ENCODE data around the gene REN. TPM values are rescaled to one million over a fixed set of nuclear protein-coding genes. Genes with fewer than 3 reads are reported as not detected.

The REN gene
- total and polyA plus RNA-seq, 9 of the 15 experiments (the other 6 are each of a cell fraction or from before 2014, with no cell fraction given), result 1.7 to 9.9 (median 3.1) TPM

DNA sequence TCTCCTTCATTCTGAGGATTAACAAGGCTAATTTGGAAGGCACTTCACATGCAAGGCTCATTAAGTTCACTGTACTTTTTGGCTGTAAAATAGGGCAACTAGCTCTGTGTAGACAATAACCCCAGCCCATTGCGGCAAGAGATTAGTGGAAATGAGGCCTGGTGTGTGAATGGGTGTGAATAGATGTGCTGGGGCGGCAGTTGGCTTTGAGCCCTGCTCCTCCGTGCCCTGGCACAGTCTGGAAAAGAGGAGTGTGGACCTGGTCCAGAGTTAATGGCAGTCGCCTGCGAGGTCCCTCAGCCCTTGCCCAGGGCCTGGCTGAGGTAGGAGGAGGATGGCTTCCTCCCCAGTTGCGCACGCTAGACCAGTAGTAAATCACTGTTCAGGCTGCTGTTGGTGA is 25.3 kb upstream of the REN start:
- CTCF ChIA-PET (ENCODE audit: low intra/inter-chr PET ratio), result no interaction called here
- intact Hi-C loops (cut with micrococcal nuclease) (no loop called here), in situ Hi-C loops (cut with MboI) (no loop called here)
- Histone ChIP-seq H3K27me3 (ENCODE audit: control insufficient read depth in 2 of 2, insufficient read depth in 2 of 2, low read length in 2 of 2) (peaks cover 41 to 73% of the 10 kb centered on the region in 2 experiments), H2AFZ (ENCODE audit: low read depth, low read length) (no peak overlapping the region), H3K9me1 (ENCODE audit: control insufficient read depth, insufficient read depth, low read length) (no peaks in the 10 kb centered on the region), H3K4me1 (replicated peaks in 1 of 2; ENCODE audit: control insufficient read depth in 2 of 2, insufficient read depth in 2 of 2, low read length in 2 of 2) (peaks cover 4 to 5% of the 10 kb centered on the region in 2 experiments; a peak in 3 of 5 replicates), H3K79me2 (ENCODE audit: control insufficient read depth, insufficient read depth, low read length) (no peaks in the 10 kb centered on the region), H3K9me3 (replicated peaks; ENCODE audit: control insufficient read depth, insufficient read depth, low read depth, low read length) (no peaks in the 10 kb centered on the region; the same call in 1 of the 2 replicates), H3K27ac (ENCODE audit: extremely low read depth, low read depth, low read length) (no peak overlapping the region), H3K4me2 (ENCODE audit: insufficient read depth, low read length) (no peak overlapping the region), H3K9ac (ENCODE audit: insufficient read depth in 1 of 2, low read depth in 2 of 2, low read length in 2 of 2) (no peak overlapping the region), H3K36me3 (ENCODE audit: control insufficient read depth, insufficient read depth, low read length) (no peaks in the 10 kb centered on the region), H3K4me3 (no peak overlapping the region), H4K20me1 (replicated peaks; ENCODE audit: control insufficient read depth, insufficient read depth, low read length) (0 out of 2 replicates have a peak, but pooled peaks cover 4% of the 10 kb centered on the region)
- ATAC-seq (no peak), FAIRE-seq (no peak), DNase-seq (ENCODE audit: extremely low read depth in 1 of 4, low spot score in 3 of 4) (no peak)
- TF ChIP-seq POLR2AphosphoS2 (IDR thresholded peaks at IDR 0.05; ENCODE audit: low read length), result no peak
- no peak for TF ChIP-seq ZNF830 (CRISPR knock-in tag; IDR thresholded peaks at IDR 0.05)
- no peak for TF ChIP-seq ZNF583 (CRISPR knock-in tag; IDR thresholded peaks at IDR 0.05)
- no peak for TF ChIP-seq KDM5B (IDR thresholded peaks at IDR 0.05; ENCODE audit: insufficient replicate concordance, low read depth, low read length)
- TF ChIP-seq POU5F1 (IDR thresholded peaks at IDR 0.05; ENCODE audit: borderline replicate concordance, low read depth, low read length, partially characterized antibody), result no peak
- no peak for TF ChIP-seq CAMTA2 (CRISPR knock-in tag; conservative IDR thresholded peaks at IDR 0.05)
- TF ChIP-seq MTF1 (CRISPR knock-in tag; IDR thresholded peaks at IDR 0.05; ENCODE audit: borderline replicate concordance), result no peak
- no peak for TF ChIP-seq MIER1 (IDR thresholded peaks at IDR 0.05; ENCODE audit: low read depth)
- POLR2A ChIA-PET, result interaction anchor here (0.7 to 1.4 kb wide), 2 partner anchors 36 to 57 kb away, joined by 3 to 6 read pairs; no protein-coding TSS in a partner anchor
- no TSS peak for BruUV-seq (replicated peaks)
- 6% methylated on average over 7 of the region's 7 CpGs for WGBS (ENCODE audit: insufficient coverage, low coverage, missing lambda C conversion rate)

Measured in K562 (cell line).